WTC11 (cell line): ENCODE measurements around the gene ASCC3.

ENCODE experiments used
- ATF3 ChIP-seq: sonication (generic); formaldehyde crosslinking; conservative IDR thresholded peaks from 2 replicates; pipeline ENCODE4 v1.8.1; 2022; ENCODE audit warnings: mild to moderate bottlenecking, missing genetic modification reagents
- SMAD4 ChIP-seq: sonication (generic); formaldehyde crosslinking; IDR thresholded peaks from 2 replicates; pipeline ENCODE4 v1.8.0; 2022; ENCODE audit warnings: mild to moderate bottlenecking, missing genetic modification reagents
- ZNF219 ChIP-seq: sonication (generic); formaldehyde crosslinking; IDR thresholded peaks from 2 replicates; pipeline ENCODE4 v1.8.0; 2023; ENCODE audit warnings: missing genetic modification reagents, mild to moderate bottlenecking, borderline replicate concordance
- TF ChIP-seq, protein P1 (sequence below): fragments of 200-600 bp; IDR thresholded peaks from 2 replicates; pipeline ENCODE4 v1.8.0; 2022; ENCODE audit warnings: antibody characterized with exemption
- TF ChIP-seq, protein P2 (sequence below): sonication (generic); formaldehyde crosslinking; IDR thresholded peaks from 2 replicates; pipeline ENCODE4 v1.8.1; 2023; ENCODE audit warnings: mild to moderate bottlenecking, missing genetic modification reagents, borderline replicate concordance

- TF ChIP-seq, protein P1, sequence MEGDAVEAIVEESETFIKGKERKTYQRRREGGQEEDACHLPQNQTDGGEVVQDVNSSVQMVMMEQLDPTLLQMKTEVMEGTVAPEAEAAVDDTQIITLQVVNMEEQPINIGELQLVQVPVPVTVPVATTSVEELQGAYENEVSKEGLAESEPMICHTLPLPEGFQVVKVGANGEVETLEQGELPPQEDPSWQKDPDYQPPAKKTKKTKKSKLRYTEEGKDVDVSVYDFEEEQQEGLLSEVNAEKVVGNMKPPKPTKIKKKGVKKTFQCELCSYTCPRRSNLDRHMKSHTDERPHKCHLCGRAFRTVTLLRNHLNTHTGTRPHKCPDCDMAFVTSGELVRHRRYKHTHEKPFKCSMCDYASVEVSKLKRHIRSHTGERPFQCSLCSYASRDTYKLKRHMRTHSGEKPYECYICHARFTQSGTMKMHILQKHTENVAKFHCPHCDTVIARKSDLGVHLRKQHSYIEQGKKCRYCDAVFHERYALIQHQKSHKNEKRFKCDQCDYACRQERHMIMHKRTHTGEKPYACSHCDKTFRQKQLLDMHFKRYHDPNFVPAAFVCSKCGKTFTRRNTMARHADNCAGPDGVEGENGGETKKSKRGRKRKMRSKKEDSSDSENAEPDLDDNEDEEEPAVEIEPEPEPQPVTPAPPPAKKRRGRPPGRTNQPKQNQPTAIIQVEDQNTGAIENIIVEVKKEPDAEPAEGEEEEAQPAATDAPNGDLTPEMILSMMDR: no peak
- TF ChIP-seq ZNF219 (CRISPR knock-in tag) (no peak), SMAD4 (CRISPR knock-in tag) (no peak), ATF3 (CRISPR knock-in tag) (no peak)
- TF ChIP-seq, protein P2, sequence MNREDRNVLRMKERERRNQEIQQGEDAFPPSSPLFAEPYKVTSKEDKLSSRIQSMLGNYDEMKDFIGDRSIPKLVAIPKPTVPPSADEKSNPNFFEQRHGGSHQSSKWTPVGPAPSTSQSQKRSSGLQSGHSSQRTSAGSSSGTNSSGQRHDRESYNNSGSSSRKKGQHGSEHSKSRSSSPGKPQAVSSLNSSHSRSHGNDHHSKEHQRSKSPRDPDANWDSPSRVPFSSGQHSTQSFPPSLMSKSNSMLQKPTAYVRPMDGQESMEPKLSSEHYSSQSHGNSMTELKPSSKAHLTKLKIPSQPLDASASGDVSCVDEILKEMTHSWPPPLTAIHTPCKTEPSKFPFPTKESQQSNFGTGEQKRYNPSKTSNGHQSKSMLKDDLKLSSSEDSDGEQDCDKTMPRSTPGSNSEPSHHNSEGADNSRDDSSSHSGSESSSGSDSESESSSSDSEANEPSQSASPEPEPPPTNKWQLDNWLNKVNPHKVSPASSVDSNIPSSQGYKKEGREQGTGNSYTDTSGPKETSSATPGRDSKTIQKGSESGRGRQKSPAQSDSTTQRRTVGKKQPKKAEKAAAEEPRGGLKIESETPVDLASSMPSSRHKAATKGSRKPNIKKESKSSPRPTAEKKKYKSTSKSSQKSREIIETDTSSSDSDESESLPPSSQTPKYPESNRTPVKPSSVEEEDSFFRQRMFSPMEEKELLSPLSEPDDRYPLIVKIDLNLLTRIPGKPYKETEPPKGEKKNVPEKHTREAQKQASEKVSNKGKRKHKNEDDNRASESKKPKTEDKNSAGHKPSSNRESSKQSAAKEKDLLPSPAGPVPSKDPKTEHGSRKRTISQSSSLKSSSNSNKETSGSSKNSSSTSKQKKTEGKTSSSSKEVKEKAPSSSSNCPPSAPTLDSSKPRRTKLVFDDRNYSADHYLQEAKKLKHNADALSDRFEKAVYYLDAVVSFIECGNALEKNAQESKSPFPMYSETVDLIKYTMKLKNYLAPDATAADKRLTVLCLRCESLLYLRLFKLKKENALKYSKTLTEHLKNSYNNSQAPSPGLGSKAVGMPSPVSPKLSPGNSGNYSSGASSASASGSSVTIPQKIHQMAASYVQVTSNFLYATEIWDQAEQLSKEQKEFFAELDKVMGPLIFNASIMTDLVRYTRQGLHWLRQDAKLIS (CRISPR knock-in tag): no peak
Measured at GRCh38 chr6:100462706-100463629, 418.2 kb downstream of the ASCC3 start.
